Smooth muscle cell (in vitro differentiated cells): ENCODE data around the gene SEL1L. TPM values are rescaled to one million over a fixed set of nuclear protein-coding genes. Genes with fewer than 3 reads are reported as not detected.

Experiments used
- DNase-seq: peaks from one replicate; lab custom pipeline; 2025; ENCODE audit not compliant: unreplicated experiment; lab: John Stamatoyannopoulos, UW
- H2AFZ ChIP-seq: fragments of 200-600 bp; sonication (generic); 2 replicates; pipeline ENCODE4 v1.6.0; 2016; ENCODE audit warnings: antibody characterized with exemption, low read depth, mild to moderate bottlenecking
- H3F3A ChIP-seq: fragments of 200-600 bp; sonication (generic); 2 replicates; pipeline ENCODE4 v1.6.0; 2017; ENCODE audit warnings: antibody characterized with exemption, low read depth
- H3K27ac ChIP-seq: fragments of 200-600 bp; sonication (generic); 2 replicates; pipeline ENCODE4 v1.5.1; 2016; ENCODE audit warnings: low read depth, mild to moderate bottlenecking
- H3K27me3 ChIP-seq: fragments of 200-600 bp; sonication (generic); 2 replicates; pipeline ENCODE4 v1.6.1; 2016; ENCODE audit warnings: low read depth, mild to moderate bottlenecking
- H3K36me3 ChIP-seq: fragments of 200-600 bp; sonication (generic); 2 replicates; pipeline ENCODE4 v1.5.1; 2016; ENCODE audit warnings: low read depth
- H3K4me1 ChIP-seq: fragments of 200-600 bp; sonication (generic); 2 replicates; pipeline ENCODE4 v1.5.1; 2016; ENCODE audit warnings: low read depth
- H3K4me2 ChIP-seq: fragments of 200-600 bp; sonication (generic); 2 replicates; pipeline ENCODE4 v1.6.0; 2016; ENCODE audit warnings: mild to moderate bottlenecking
- H3K4me3 ChIP-seq: fragments of 200-600 bp; sonication (generic); 2 replicates; pipeline ENCODE4 v1.5.1; 2016; ENCODE audit warnings: mild to moderate bottlenecking
- H3K79me2 ChIP-seq: fragments of 200-600 bp; sonication (generic); 2 replicates; pipeline ENCODE4 v1.6.0; 2016; ENCODE audit warnings: low read depth, mild to moderate bottlenecking
- H3K9ac ChIP-seq: fragments of 200-600 bp; sonication (generic); 2 replicates; pipeline ENCODE4 v1.6.0; 2016; ENCODE audit warnings: low read depth
- H3K9me3 ChIP-seq: fragments of 200-600 bp; sonication (generic); replicated peaks from 2 replicates; pipeline ENCODE4 v1.5.1; 2016; ENCODE audit warnings: low read depth
- H4K20me1 ChIP-seq: fragments of 200-600 bp; sonication (generic); 2 replicates; pipeline ENCODE4 v1.6.0; 2016; ENCODE audit warnings: low read depth
- WGBS: methylation state at CpG from one replicate; pipeline ENCODE4 v1.1.7; 2016; ENCODE audit warnings: low lambda C conversion rate; 5-methylcytosine and 5-hydroxymethylcytosine counted together
- polyA plus RNA-seq: library from polyadenylated mRNA; unstranded; fragments of >200 nt; fragmentation: Nextera tagmentation; extraction: Ambion mirVana; gene quantifications from 2 replicates; pipeline ENCODE4 v1.2.1, GENCODE V29; 2016
- total RNA-seq: library from RNA; depleted of rRNA; stranded (reverse); fragments of >200 nt; gene quantifications from 2 replicates; pipeline ENCODE4 v1.2.3, GENCODE V29; 2014
- TF ChIP-seq, protein P1 (sequence below): fragments of 200-600 bp; sonication (generic); IDR thresholded peaks from 2 replicates; pipeline ENCODE4 v1.5.1; 2017; ENCODE audit warnings: borderline replicate concordance, mild to moderate bottlenecking, antibody characterized with exemption; ENCODE audit not compliant: insufficient read depth, poor library complexity, severe bottlenecking

The SEL1L gene
- total and polyA plus RNA-seq, 2 experiments from 2014 or later: 36.8 to 78.8 TPM

DNA sequence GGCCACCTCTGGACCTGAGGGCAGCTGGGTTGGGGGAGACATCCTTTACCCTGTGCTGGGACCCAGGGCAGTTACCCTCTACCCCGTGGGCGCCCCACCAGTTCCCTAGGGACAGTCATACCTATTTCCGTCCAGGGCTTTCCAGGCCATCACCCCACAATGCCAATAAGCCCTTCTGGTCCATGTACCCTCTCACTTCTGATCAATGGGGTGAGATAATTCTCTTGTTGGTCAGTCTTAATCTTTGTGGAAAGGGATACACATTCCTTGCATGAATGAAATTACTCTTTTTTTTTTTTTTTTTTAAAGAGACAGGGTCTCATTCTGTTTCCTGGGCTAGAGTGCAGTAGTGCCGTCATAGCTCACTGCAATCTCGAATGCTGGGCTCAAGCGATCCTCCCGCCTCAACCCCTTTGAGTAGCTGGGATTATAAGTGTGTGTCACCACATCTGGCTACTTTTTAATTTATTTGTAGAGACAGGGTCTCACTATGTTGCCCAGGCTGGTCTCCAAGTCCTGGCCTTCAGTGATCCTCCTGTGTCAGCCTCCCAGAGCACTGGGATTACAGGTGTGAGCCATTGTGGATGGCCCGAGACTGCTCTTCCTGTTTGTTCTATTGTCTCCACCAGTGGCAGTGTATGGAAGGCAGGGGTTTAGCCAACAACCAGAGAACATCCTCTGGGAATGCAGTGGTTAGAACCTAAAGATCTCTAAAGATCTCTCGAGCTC lies 87.2 kb downstream of the SEL1L start:
- no peak for DNase-seq
- Histone ChIP-seq H2AFZ (no peak overlapping the region), H3K79me2 (no peaks in the 10 kb centered on the region), H3K27me3 (no peaks in the 10 kb centered on the region), H3K9me3 (no peaks in the 10 kb centered on the region), H3K4me3 (no peak overlapping the region), H3K9ac (no peak overlapping the region), H3F3A (no peaks in the 10 kb centered on the region), H4K20me1 (no peaks in the 10 kb centered on the region), H3K27ac (no peak overlapping the region), H3K36me3 (no peaks in the 10 kb centered on the region), H3K4me1 (peaks cover 20% of the 10 kb centered on the region), H3K4me2 (no peak overlapping the region)
- 86% methylated on average over 9 of the region's 9 CpGs for WGBS
- TF ChIP-seq, protein P1, sequence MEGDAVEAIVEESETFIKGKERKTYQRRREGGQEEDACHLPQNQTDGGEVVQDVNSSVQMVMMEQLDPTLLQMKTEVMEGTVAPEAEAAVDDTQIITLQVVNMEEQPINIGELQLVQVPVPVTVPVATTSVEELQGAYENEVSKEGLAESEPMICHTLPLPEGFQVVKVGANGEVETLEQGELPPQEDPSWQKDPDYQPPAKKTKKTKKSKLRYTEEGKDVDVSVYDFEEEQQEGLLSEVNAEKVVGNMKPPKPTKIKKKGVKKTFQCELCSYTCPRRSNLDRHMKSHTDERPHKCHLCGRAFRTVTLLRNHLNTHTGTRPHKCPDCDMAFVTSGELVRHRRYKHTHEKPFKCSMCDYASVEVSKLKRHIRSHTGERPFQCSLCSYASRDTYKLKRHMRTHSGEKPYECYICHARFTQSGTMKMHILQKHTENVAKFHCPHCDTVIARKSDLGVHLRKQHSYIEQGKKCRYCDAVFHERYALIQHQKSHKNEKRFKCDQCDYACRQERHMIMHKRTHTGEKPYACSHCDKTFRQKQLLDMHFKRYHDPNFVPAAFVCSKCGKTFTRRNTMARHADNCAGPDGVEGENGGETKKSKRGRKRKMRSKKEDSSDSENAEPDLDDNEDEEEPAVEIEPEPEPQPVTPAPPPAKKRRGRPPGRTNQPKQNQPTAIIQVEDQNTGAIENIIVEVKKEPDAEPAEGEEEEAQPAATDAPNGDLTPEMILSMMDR: no peak

DNA sequence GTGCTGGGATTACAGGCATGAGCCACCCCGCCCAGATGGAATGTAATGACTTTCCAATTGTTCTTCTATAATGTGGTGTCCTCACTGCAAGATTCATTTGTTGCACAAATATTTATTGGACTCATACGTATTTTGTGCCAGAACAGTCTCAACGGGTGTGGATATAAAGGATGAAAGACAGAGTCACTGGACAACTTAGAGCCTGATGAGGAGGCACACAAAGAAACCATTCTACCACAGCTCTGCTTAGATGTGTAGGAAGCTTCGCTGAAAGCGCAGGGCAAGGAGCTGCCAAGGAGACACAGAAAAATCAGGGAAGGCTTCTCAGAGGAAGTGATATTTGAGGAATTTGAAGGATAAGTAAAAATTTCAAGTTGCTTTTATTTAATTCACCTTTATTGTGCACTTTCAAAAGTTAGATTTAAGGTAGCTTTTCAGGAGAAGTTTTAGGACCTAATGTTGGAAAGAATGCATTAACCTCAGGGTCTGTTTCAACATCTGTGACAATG lies 92.0 kb downstream of the SEL1L start:
- Histone ChIP-seq H3K27me3 (peaks cover 18% of the 10 kb centered on the region), H3K36me3 (no peaks in the 10 kb centered on the region), H3K4me1 (no peaks in the 10 kb centered on the region), H2AFZ (no peak overlapping the region), H3K27ac (no peak overlapping the region), H3K4me2 (no peak overlapping the region), H3K4me3 (no peak overlapping the region), H3K9ac (no peak overlapping the region), H3K79me2 (no peaks in the 10 kb centered on the region), H3K9me3 (no peaks in the 10 kb centered on the region), H3F3A (no peaks in the 10 kb centered on the region), H4K20me1 (no peaks in the 10 kb centered on the region)
- no peak for DNase-seq
- TF ChIP-seq, protein P1: no peak
- 79% methylated on average over 5 of the region's 5 CpGs for WGBS

DNA sequence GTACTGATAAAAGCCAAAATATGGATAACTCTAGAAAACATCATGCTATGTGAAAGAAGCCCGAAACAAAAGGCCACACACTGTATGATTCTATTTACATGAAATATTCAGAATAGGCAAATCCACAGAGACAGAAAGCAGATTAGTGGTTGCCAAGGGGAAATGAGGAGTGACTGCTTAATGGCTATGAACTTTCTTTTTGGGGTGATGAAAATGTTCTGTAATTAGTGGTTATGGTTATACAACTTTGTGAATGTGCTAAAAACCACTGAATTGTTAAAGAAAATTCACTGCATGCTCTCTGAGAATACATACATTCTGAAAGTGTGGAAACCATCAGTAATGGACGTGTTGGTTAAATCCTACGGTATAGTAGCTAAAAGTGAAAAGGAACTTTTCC lies 93.6 kb downstream of the SEL1L start:
- 92% methylated on average over 3 of the region's 3 CpGs for WGBS
- DNase-seq: no peak
- Histone ChIP-seq H3K4me1 (no peaks in the 10 kb centered on the region), H3K79me2 (no peaks in the 10 kb centered on the region), H3F3A (no peaks in the 10 kb centered on the region), H3K36me3 (no peaks in the 10 kb centered on the region), H3K4me3 (no peak overlapping the region), H3K9me3 (no peaks in the 10 kb centered on the region), H4K20me1 (no peaks in the 10 kb centered on the region), H3K27me3 (peaks cover 28% of the 10 kb centered on the region), H3K27ac (no peak overlapping the region), H2AFZ (no peak overlapping the region), H3K4me2 (no peak overlapping the region), H3K9ac (no peak overlapping the region)
- TF ChIP-seq, protein P1: no peak

DNA sequence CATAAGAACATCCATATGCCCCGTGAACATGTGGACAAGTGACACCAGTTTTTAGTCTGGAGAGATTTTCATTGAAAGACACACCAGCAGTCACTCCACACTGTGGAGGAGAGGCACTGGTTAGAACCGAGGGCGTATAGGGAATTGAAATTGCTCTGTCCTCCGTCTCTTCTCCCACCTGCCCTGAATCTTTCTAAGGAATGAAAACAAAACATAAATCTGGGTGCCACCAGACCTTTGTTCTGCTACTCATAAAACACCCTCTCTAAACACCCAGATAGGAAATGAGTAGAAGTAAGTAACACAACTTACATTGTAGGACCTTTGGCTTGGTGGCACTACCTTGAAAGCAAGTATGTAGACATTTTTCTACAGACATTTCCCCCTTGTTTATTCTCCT lies 96.4 kb downstream of the SEL1L start:
- TF ChIP-seq, protein P1: no peak
- Histone ChIP-seq H3K27me3 (peaks cover 30% of the 10 kb centered on the region), H3K4me1 (peaks cover 9% of the 10 kb centered on the region), H2AFZ (no peak overlapping the region), H3K4me2 (no peak overlapping the region), H3K9ac (no peak overlapping the region), H3K4me3 (no peak overlapping the region), H4K20me1 (no peaks in the 10 kb centered on the region), H3K36me3 (no peaks in the 10 kb centered on the region), H3K9me3 (no peaks in the 10 kb centered on the region), H3F3A (no peaks in the 10 kb centered on the region), H3K27ac (no peak overlapping the region), H3K79me2 (no peaks in the 10 kb centered on the region)
- 62% methylated on average over 4 of the region's 4 CpGs for WGBS
- DNase-seq: no peak
